Astrocyte of the cerebellum (primary cell): Measurements from ENCODE around the gene FBH1.

Experiments
- DNase-seq: peaks from one replicate; pipeline ENCODE4 v3.0.0-alpha.2; 2011; ENCODE audit warnings: low read depth
- H3K4me3 ChIP-seq: 2 replicates; pipeline ENCODE4 v1.5.1; 2011; ENCODE audit warnings: mild to moderate bottlenecking, low read depth, low read length, moderate library complexity
- in situ Hi-C: cut with HindIII; loops from 2 replicates; pipeline ENCODE4 v1.10.0; 2017; ENCODE audit warnings: low sequenced_read_pairs
- TF ChIP-seq, protein P1 (sequence below): IDR thresholded peaks from 2 replicates; pipeline ENCODE4 v1.5.1; 2012; ENCODE audit warnings: low read length, low read depth, moderate library complexity, mild to moderate bottlenecking; ENCODE audit errors: missing control alignments

FBH1 gene

DNA sequence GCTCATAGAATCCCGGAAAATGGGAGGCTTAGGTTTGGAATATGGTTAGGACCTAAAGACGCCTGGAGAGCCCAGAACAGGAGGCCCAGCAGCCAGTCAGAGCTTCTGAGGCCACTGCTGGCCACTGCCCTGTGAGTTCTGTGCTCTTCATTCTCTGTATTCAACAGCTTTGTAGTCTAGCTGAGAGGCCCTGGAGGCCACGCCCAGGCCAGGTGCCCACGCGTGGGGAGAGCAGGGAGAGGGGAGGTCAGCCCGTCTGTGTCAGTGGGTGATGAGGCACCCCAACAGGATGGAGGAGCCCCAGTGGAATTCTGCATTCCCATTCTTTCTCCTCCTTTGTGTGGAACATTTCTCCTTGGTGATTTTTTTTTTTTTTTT is 58.2 kb downstream of the FBH1 start:
- no peak overlapping the region for H3K4me3 ChIP-seq
- in situ Hi-C loops, result no loop called here
- TF ChIP-seq, protein P1, sequence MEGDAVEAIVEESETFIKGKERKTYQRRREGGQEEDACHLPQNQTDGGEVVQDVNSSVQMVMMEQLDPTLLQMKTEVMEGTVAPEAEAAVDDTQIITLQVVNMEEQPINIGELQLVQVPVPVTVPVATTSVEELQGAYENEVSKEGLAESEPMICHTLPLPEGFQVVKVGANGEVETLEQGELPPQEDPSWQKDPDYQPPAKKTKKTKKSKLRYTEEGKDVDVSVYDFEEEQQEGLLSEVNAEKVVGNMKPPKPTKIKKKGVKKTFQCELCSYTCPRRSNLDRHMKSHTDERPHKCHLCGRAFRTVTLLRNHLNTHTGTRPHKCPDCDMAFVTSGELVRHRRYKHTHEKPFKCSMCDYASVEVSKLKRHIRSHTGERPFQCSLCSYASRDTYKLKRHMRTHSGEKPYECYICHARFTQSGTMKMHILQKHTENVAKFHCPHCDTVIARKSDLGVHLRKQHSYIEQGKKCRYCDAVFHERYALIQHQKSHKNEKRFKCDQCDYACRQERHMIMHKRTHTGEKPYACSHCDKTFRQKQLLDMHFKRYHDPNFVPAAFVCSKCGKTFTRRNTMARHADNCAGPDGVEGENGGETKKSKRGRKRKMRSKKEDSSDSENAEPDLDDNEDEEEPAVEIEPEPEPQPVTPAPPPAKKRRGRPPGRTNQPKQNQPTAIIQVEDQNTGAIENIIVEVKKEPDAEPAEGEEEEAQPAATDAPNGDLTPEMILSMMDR, result no peak
- no peak for DNase-seq

GRCh38 chr10:5949009-5949759 is 59.1 kb downstream of the FBH1 start:
- peak; percentile 40 for DNase-seq
- in situ Hi-C loops, result no loop called here
- H3K4me3 ChIP-seq, result no peak overlapping the region
- TF ChIP-seq, protein P1, result peak; percentile 71

DNA sequence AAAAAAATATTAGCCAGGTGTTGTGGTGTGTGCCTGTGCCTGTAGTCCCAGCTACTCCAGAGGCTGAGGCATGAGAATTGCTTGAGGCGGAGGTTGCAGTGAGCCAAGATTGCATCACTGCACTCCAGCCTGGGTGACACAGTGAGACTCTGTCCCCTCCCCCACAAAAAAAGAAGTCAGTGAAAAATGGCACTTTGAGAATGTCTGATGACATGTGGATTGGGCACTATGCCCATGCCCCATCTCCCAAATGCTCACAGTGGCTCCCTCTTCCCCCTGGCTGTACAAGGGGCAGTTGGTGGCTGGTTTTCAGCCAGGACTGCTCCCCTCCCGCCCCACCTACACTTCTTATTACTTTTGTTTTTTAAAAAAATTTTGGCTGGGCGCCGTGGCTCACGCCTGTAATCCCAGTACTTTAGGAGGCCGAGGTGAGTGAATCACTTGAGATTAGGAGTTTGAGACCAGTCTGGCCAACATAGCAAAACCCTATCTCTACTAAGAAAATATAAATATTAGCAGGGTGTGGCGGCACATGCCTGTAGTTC is 61.2 kb downstream of the FBH1 start:
- H3K4me3 ChIP-seq, result no peak overlapping the region
- no peak for DNase-seq
- TF ChIP-seq, protein P1, result no peak
- in situ Hi-C loops, result no loop called here

- in situ Hi-C loops, result no loop called here
- TF ChIP-seq, protein P1, result no peak
- DNase-seq, result no peak
Observed at GRCh38 chr10:5951721-5952407, 61.8 kb downstream of the FBH1 start.

DNA sequence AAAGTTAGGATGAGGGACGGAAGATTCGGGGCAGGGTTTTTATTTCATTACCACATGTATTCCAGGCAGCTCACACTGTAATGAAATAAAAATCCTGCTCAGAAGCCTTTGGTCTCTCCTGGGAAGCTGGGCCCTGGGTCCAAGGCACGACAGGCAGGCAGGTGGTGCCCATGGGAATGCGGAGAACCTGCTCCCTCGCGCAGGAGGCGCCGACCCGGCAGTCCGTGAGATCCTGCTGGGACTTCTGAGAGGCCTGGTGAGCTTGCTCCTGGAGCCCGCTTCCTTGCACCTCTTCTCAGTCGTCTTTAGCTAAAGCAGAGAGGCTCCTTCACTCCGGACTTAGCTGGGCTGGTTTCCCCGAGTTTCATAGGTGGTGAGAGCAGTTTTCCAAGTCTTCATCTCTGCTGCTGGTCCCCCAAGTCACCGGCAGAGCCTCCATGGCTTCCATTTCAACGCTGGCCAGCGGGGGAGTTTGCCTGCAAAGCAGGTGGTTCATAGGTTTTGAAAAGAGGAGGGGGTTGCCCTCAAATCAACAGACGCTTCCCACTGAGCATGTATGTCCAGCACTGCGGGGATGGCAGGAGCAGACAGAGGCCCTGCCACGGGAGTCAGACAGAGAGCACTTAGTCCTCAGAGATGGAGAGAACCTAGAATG is 62.8 kb downstream of the FBH1 start:
- TF ChIP-seq, protein P1, result no peak
- DNase-seq, result no peak
- in situ Hi-C loops, result no loop called here

More at GRCh38 chr10:5951721-5952407, 61.8 kb downstream of the FBH1 start:
- no peak overlapping the region for H3K4me3 ChIP-seq

DNA sequence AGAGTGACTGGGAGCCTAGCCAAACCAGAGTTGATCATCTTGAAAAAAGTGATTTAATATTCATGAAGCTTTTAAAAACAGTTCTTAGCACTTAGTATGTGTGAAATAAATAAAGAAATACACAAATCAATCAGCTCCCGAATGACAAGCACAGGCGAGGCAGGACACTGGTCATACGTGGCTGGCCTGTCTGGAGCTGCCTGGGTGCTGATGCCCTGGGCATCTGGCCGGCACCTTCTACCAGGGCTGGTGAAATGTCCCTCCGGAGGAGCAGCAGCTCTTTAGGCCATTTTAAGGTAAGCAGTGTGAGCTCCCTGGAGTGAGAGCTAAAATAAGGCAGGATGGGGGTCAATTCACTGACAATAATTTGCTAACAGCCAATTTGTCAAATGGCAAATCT is 63.6 kb downstream of the FBH1 start:
- no peak overlapping the region for H3K4me3 ChIP-seq
- DNase-seq, result no peak
- TF ChIP-seq, protein P1, result no peak
- in situ Hi-C loops, result no loop called here

More for the DNA sequence above, 62.8 kb downstream of the FBH1 start:
- no peak overlapping the region for H3K4me3 ChIP-seq
